HL-60 (cell line): Measurements from ENCODE around the gene LRRC8C.

Experiments used
- DNase-seq, 2 experiments: peaks; one replicate each; pipeline ENCODE4 v3.0.0-alpha.2; 2010 to 2020; ENCODE audit warnings: low read depth in 1 of 2, low spot score in 1 of 2
- H3K27ac ChIP-seq: fragments of 250-450 bp; sonication (Bioruptor Pico); replicated peaks from 2 replicates; pipeline ENCODE4 v1.5.1; 2020; ENCODE audit warnings: mild to moderate bottlenecking, moderate library complexity
- H3K27me3 ChIP-seq: fragments of 250-450 bp; sonication (Bioruptor Pico); 2 replicates; pipeline ENCODE4 v1.5.1; 2021; ENCODE audit warnings: mild to moderate bottlenecking, moderate library complexity; ENCODE audit not compliant: insufficient read depth, poor library complexity, severe bottlenecking
- H3K4me3 ChIP-seq: replicated peaks from 2 replicates; pipeline ENCODE4 v1.5.1; 2011; ENCODE audit warnings: mild to moderate bottlenecking, control low read depth, low read length; ENCODE audit not compliant: insufficient read depth
- GABPA ChIP-seq: IDR thresholded peaks from 2 replicates; pipeline ENCODE4 v1.6.1; 2012; ENCODE audit warnings: low read depth
- POLR2AphosphoS5 ChIP-seq: IDR thresholded peaks from 2 replicates; pipeline ENCODE4 v1.6.1; 2012; ENCODE audit warnings: low read depth
- REST ChIP-seq: IDR thresholded peaks from 2 replicates; pipeline ENCODE4 v1.6.1; 2012; ENCODE audit warnings: low read depth; ENCODE audit not compliant: insufficient replicate concordance
- SPI1 ChIP-seq: IDR thresholded peaks from 2 replicates; pipeline ENCODE4 v1.6.1; 2012; ENCODE audit warnings: low read depth, mild to moderate bottlenecking, borderline replicate concordance
- TF ChIP-seq, protein P1 (sequence below): IDR thresholded peaks from one replicate; pipeline ENCODE4 v1.5.1; 2011; ENCODE audit warnings: low read length, control low read depth, inconsistent platforms; ENCODE audit not compliant: insufficient read depth

The LRRC8C gene

DNA sequence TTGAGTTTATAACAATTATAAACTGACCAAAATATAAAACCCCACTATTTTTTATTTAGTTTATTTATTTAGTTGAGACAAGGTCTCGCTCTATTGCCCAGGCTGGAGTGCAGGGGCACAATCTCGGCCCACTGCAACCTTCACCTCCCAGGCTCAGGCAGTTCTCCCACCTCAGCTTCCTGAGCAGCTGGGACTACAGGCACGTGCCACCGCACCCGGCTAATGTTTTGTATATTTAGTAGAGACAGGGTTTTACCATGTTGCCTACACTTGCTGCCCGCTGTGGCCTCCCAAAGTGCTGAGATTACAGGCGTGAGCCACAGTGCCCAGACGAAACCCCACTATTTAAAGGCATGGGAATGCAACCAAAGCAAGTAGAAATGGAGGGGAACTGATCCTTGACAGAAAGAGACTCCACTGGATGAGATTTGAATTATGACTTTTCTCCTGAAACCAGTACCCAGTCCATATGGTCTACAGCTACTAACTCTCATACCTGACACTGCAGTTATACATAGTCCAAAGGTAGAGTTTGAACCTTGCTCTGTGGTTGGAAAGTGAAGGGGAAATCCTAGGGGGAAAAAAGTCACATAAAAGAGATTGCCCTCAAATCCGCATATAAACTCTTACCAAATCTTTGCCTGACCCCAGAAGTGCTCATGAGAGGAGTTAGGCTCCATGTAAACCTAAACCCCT lies 11.3 kb downstream of the LRRC8C start:
- DNase-seq = no peak
- no peak overlapping the region for H3K27ac ChIP-seq
- H3K27me3 ChIP-seq = no peaks in the 10 kb centered on the region
- no peak overlapping the region for H3K4me3 ChIP-seq
- TF ChIP-seq REST = no peak
- TF ChIP-seq POLR2AphosphoS5 = no peak
- TF ChIP-seq, protein P1, sequence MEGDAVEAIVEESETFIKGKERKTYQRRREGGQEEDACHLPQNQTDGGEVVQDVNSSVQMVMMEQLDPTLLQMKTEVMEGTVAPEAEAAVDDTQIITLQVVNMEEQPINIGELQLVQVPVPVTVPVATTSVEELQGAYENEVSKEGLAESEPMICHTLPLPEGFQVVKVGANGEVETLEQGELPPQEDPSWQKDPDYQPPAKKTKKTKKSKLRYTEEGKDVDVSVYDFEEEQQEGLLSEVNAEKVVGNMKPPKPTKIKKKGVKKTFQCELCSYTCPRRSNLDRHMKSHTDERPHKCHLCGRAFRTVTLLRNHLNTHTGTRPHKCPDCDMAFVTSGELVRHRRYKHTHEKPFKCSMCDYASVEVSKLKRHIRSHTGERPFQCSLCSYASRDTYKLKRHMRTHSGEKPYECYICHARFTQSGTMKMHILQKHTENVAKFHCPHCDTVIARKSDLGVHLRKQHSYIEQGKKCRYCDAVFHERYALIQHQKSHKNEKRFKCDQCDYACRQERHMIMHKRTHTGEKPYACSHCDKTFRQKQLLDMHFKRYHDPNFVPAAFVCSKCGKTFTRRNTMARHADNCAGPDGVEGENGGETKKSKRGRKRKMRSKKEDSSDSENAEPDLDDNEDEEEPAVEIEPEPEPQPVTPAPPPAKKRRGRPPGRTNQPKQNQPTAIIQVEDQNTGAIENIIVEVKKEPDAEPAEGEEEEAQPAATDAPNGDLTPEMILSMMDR = no peak
- no peak for TF ChIP-seq SPI1
- TF ChIP-seq GABPA = no peak

DNA sequence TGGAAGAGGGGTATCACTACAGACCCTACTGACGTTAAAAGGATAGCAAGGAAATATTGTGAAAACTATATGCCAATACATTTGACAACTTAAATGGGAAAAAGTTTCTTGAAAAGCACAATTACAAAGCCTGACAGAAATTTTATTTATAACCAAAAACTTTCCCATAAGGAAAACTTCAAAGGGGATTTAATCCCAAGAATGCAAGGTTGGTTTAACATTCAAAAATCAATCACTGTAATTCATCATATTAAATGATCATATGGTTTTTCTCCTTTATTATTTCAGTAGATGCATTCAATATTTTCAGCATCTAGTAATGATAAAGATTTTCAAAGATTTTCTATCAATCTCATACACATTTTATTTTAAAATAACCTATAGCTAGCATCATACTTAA lies 13.3 kb downstream of the LRRC8C start:
- Histone ChIP-seq H3K4me3 (no peak overlapping the region), H3K27ac (no peak overlapping the region), H3K27me3 (no peaks in the 10 kb centered on the region)
- no peak for DNase-seq
- TF ChIP-seq POLR2AphosphoS5 (no peak), REST (no peak), GABPA (no peak), SPI1 (no peak)
- TF ChIP-seq, protein P1 = no peak

DNA sequence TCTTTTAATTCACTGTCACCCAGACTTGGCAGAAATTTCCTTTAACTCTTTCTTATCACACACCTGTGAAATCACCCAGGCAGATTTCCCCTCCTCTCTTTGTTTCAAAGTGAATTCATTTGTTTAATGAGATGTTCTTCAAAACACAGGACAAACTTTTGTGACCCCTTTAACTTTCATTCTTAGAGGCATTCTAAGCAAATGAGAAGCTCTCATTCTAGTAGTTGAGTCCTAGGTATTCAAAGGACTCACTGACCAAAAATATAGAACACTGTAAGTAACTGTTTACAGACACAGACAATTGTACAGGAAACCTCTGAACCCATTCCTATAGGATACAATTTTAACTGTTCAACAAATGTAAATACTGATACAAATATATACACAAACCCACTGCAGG lies 16.9 kb downstream of the LRRC8C start:
- no peak for DNase-seq
- Histone ChIP-seq H3K27ac (no peak overlapping the region), H3K4me3 (no peak overlapping the region), H3K27me3 (no peaks in the 10 kb centered on the region)
- TF ChIP-seq REST (no peak), POLR2AphosphoS5 (no peak), SPI1 (no peak), GABPA (no peak)
- TF ChIP-seq, protein P1 = no peak
